Hepatocyte (in vitro differentiated cells): ENCODE results near the gene GLDN.

Source experiments
- EZH2phosphoT487 ChIP-seq: fragments of 200-600 bp; sonication (generic); IDR thresholded peaks from one replicate; pipeline ENCODE4 v1.6.1; 2018; ENCODE audit warnings: antibody characterized with exemption, mild to moderate bottlenecking, low read depth, moderate library complexity; ENCODE audit not compliant: unreplicated experiment, severe bottlenecking
- TF ChIP-seq, protein P1 (sequence below): fragments of 200-600 bp; sonication (generic); IDR thresholded peaks from 2 replicates; pipeline ENCODE4 v1.5.1; 2016; ENCODE audit warnings: antibody characterized with exemption, mild to moderate bottlenecking; ENCODE audit not compliant: poor library complexity

GRCh38 chr15:51398626-51399025 is 57.2 kb downstream of the GLDN start:
- TF ChIP-seq, protein P1, sequence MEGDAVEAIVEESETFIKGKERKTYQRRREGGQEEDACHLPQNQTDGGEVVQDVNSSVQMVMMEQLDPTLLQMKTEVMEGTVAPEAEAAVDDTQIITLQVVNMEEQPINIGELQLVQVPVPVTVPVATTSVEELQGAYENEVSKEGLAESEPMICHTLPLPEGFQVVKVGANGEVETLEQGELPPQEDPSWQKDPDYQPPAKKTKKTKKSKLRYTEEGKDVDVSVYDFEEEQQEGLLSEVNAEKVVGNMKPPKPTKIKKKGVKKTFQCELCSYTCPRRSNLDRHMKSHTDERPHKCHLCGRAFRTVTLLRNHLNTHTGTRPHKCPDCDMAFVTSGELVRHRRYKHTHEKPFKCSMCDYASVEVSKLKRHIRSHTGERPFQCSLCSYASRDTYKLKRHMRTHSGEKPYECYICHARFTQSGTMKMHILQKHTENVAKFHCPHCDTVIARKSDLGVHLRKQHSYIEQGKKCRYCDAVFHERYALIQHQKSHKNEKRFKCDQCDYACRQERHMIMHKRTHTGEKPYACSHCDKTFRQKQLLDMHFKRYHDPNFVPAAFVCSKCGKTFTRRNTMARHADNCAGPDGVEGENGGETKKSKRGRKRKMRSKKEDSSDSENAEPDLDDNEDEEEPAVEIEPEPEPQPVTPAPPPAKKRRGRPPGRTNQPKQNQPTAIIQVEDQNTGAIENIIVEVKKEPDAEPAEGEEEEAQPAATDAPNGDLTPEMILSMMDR = no peak
- TF ChIP-seq EZH2phosphoT487 = no peak
